Suprapubic skin (tissue), 4 donors: ENCODE data around the gene SLFN12L. TPM values are rescaled to one million over a fixed set of nuclear protein-coding genes. Genes with fewer than 3 reads are reported as not detected.
"Not testable (repeated sequence)": the region's sequence is repeated elsewhere in the genome, so short reads cannot be mapped to it uniquely, and the experiment has no call there.

ENCODE experiments used
- DNase-seq, 2 donors: peaks; one replicate each; pipeline ENCODE4 v3.0.0-alpha.2; 2019; ENCODE audit warnings: low spot score in 2 of 2
- H3K27ac ChIP-seq: fragments of 200-600 bp; sonication (generic); one replicate; pipeline ENCODE4 v1.5.1; 2019
- H3K27me3 ChIP-seq: fragments of 200-600 bp; sonication (generic); one replicate; pipeline ENCODE4 v1.5.1; 2019
- H3K36me3 ChIP-seq: fragments of 200-600 bp; sonication (generic); one replicate; pipeline ENCODE4 v1.5.1; 2019
- H3K4me1 ChIP-seq: fragments of 200-600 bp; sonication (generic); one replicate; pipeline ENCODE4 v1.5.1; 2019
- H3K4me3 ChIP-seq: fragments of 200-600 bp; sonication (generic); one replicate; pipeline ENCODE4 v1.5.1; 2019; ENCODE audit warnings: mild to moderate bottlenecking
- H3K9me3 ChIP-seq: fragments of 200-600 bp; sonication (generic); one replicate; pipeline ENCODE4 v1.5.1; 2019
- EP300 ChIP-seq: sonication (generic); formaldehyde crosslinking; IDR thresholded peaks from one replicate; pipeline ENCODE4 v1.6.1; 2017; ENCODE audit warnings: antibody characterized with exemption
- POLR2A ChIP-seq, 2 donors: fragments of 450-650 bp; IDR thresholded peaks; one replicate each; pipeline ENCODE4 v1.6.1; 2017; ENCODE audit warnings: antibody characterized with exemption in 2 of 2, mild to moderate bottlenecking in 2 of 2, moderate library complexity in 2 of 2
- POLR2AphosphoS5 ChIP-seq, 3 donors: sonication (generic); formaldehyde crosslinking; IDR thresholded peaks; one replicate each; pipeline ENCODE4 v1.6.1; 2017; ENCODE audit warnings: antibody characterized with exemption in 3 of 3
- WGBS: methylation state at CpG from one replicate; pipeline ENCODE4 v1.1.5; 2018; 5-methylcytosine and 5-hydroxymethylcytosine counted together
- total RNA-seq, 4 donors: library from RNA; depleted of rRNA; stranded (reverse); fragments of >200 nt; gene quantifications; one replicate each; pipeline ENCODE4 v1.1.0, GENCODE V29; 2016
- TF ChIP-seq, protein P1 (sequence below), 2 donors: fragments of 200-600 bp in 1 of 2; fragments of 450-650 bp in 1 of 2; sonication (generic) in 1 of 2; IDR thresholded peaks; one replicate each; pipeline ENCODE4 v1.5.1; 2016 to 2019; ENCODE audit warnings: antibody characterized with exemption in 2 of 2, mild to moderate bottlenecking in 1 of 2, moderate library complexity in 1 of 2

SLFN12L gene
- total RNA-seq, 4 donors from 2014 or later = 0.39 to 1.6 (median 0.99) TPM

DNA sequence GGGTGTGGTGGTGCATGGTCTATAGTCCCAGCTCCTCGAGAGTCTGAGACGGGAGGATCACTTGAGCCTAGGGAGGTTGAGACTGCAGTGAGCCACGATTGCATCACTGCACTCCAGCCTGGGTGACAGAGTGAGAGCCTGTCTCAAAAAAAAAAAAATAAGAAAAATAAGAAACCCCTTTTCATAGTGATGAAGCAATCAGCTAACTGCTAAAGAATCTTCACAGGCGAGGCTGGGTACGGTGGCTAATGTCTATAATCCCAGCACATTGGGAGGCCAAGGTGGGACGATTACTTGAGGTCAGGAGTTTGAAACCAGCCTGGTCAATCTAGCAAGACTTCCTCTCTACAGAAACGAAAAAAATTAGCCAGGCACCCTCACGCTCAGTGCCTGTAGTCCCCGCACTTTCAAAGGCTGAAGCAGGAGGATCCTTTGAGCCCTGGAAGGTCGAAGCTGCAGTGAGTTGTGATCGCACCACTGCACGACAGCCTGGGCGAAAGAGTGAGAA lies 760 bp downstream of the SLFN12L start:
- Histone ChIP-seq H3K4me3 (peak overlapping the region; percentile 16), H3K4me1 (peaks cover 14% of the 10 kb centered on the region), H3K27ac (peak overlapping the region; percentile 35), H3K27me3 (no peaks in the 10 kb centered on the region), H3K9me3 (no peaks in the 10 kb centered on the region), H3K36me3 (no peaks in the 10 kb centered on the region)
- TF ChIP-seq, protein P1, sequence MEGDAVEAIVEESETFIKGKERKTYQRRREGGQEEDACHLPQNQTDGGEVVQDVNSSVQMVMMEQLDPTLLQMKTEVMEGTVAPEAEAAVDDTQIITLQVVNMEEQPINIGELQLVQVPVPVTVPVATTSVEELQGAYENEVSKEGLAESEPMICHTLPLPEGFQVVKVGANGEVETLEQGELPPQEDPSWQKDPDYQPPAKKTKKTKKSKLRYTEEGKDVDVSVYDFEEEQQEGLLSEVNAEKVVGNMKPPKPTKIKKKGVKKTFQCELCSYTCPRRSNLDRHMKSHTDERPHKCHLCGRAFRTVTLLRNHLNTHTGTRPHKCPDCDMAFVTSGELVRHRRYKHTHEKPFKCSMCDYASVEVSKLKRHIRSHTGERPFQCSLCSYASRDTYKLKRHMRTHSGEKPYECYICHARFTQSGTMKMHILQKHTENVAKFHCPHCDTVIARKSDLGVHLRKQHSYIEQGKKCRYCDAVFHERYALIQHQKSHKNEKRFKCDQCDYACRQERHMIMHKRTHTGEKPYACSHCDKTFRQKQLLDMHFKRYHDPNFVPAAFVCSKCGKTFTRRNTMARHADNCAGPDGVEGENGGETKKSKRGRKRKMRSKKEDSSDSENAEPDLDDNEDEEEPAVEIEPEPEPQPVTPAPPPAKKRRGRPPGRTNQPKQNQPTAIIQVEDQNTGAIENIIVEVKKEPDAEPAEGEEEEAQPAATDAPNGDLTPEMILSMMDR (IDR thresholded peaks at IDR 0.05) = no peak
- no peak for TF ChIP-seq POLR2A (IDR thresholded peaks at IDR 0.05)
- TF ChIP-seq POLR2AphosphoS5 (IDR thresholded peaks at IDR 0.05) = no peak
- TF ChIP-seq EP300 = no peak
- DNase-seq = no peak
- WGBS = 77% methylated on average over 13 of the region's 13 CpGs

DNA sequence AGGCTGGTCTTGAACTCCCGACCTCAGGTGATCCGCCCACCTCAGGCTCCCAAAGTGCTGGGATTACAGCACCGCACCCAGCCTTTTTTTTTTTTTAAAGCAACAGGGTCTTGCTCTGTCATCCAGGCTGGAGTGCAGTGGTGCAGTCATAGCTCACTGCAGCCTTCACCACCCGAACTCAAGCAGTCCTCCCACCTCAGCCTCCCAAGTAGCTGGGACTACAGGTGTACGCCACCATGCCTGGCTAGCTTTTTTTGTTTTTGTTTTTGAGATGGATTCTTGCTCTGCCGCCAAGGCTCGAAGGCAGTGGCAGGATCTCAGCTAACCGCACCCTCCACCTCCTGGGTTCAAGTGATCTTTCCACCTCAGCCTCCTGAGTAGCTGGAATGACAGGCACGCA lies 2.1 kb downstream of the SLFN12L start:
- peaks cover 14% of the 10 kb centered on the region for H3K4me1 ChIP-seq
- H3K27me3 ChIP-seq, H3K4me3 ChIP-seq, DNase-seq, H3K9me3 ChIP-seq, H3K27ac ChIP-seq, H3K36me3 ChIP-seq: not testable (repeated sequence)
- WGBS = 86% methylated on average over 9 of the region's 9 CpGs

DNA sequence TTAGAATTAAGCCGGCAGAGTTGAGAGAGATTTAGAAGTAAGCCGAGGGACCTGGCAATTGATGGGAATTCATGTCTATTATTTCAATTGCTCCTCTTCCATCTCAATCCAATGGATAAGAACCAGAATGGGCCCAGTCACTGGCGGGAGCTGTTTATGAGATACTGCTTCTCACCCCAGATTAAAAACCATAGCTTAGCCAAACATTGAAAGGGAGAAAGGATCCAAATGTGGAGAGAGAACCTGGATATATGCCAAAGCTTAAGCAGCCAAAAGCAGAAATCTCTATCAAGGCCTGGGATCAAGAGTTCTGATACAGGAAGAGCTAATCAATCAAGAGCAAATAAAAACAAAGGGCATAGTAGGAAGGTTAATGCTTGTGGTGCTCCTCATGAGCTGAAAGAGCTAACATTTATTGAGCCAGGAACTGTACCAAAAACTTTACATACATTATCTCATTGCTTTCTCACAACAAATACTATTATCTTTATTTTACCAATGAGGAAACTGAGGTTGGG lies 2.8 kb downstream of the SLFN12L start:
- DNase-seq = no peak
- Histone ChIP-seq H3K9me3 (no peaks in the 10 kb centered on the region), H3K4me3 (no peak overlapping the region), H3K4me1 (peaks cover 10% of the 10 kb centered on the region), H3K27me3 (no peaks in the 10 kb centered on the region), H3K27ac (no peak overlapping the region), H3K36me3 (no peaks in the 10 kb centered on the region)
- TF ChIP-seq POLR2AphosphoS5 (IDR thresholded peaks at IDR 0.05) = no peak
- TF ChIP-seq EP300 = no peak
- TF ChIP-seq POLR2A (IDR thresholded peaks at IDR 0.05) = no peak
- TF ChIP-seq, protein P1 (IDR thresholded peaks at IDR 0.05) = no peak
- WGBS = 76% methylated on average over 3 of the region's 3 CpGs

DNA sequence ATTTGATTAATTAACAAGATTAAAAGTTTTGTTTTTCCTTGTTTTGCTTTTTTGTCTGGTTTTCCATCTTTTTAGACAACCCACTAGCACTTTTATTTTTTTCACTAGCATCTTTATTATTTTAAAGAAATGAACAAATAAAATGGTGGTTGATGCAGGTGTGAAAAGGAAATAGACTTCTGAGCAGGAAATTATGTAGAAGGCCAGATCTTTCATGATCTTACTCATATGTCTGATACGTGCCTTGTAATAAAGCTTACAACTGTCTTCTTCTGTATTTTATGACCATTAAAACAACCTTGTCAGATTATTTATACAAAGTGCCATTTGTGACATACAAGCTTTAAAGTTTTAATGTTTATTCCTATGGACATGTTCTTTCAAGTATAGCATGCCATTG lies 6.3 kb downstream of the SLFN12L start:
- no peak overlapping the region for H3K27ac ChIP-seq
- no peak for TF ChIP-seq POLR2AphosphoS5 (IDR thresholded peaks at IDR 0.05)
- no peak for TF ChIP-seq EP300
- TF ChIP-seq, protein P1 (IDR thresholded peaks at IDR 0.05) = no peak
- TF ChIP-seq POLR2A (IDR thresholded peaks at IDR 0.05) = no peak
- WGBS = 32% methylated on average over 1 of the region's 1 CpG
- no peaks in the 10 kb centered on the region for H3K27me3 ChIP-seq
- H3K4me1 ChIP-seq = no peaks in the 10 kb centered on the region
- no peaks in the 10 kb centered on the region for H3K9me3 ChIP-seq
- DNase-seq = no peak
- H3K4me3 ChIP-seq = no peak overlapping the region
- no peaks in the 10 kb centered on the region for H3K36me3 ChIP-seq

DNA sequence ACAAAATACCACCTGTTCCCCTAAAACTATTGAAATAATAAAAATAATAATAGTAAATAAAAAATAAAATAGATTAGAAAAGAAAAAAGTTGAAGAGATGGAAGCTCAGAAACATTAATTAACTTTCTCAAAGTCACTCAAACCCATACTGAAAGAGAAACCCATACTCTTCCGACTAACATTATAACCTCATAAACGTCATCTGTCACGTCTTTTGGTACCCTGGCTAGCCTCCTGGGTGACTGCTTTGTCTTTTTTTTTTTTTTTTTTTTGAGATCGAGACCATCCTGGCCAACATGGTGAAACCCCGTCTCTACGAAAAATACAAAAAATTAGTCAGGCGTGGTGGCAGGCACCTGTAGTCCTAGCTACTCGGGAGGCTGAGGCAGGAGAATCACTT lies 7.6 kb downstream of the SLFN12L start:
- Histone ChIP-seq H3K27ac (no peak overlapping the region), H3K4me1 (no peaks in the 10 kb centered on the region), H3K9me3 (no peaks in the 10 kb centered on the region), H3K27me3 (no peaks in the 10 kb centered on the region), H3K4me3 (no peak overlapping the region), H3K36me3 (no peaks in the 10 kb centered on the region)
- WGBS = 88% methylated on average over 8 of the region's 8 CpGs
- DNase-seq = no peak
- TF ChIP-seq EP300 (no peak), POLR2A (IDR thresholded peaks at IDR 0.05) (no peak), POLR2AphosphoS5 (IDR thresholded peaks at IDR 0.05) (no peak)
- TF ChIP-seq, protein P1 (IDR thresholded peaks at IDR 0.05) = no peak

DNA sequence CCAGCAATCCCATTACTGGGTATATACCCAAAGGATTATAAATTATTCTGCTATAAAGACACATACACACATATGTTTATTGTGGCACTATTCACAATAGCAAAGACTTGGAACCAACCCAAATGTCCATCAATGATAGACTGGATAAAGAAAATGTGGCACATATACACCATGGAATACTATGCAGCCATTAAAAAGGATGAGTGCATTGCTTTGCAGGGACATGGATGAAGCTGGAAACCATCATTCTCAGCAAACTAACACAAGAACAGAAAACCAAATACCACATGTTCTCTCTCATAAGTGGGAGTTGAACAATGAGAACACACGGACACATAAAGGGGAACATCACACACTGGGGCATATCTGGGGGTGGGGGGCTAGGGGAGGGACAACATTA lies 8.2 kb downstream of the SLFN12L start:
- H3K36me3 ChIP-seq, DNase-seq, H3K27me3 ChIP-seq, H3K4me1 ChIP-seq, H3K4me3 ChIP-seq, H3K27ac ChIP-seq, H3K9me3 ChIP-seq: not testable (repeated sequence)
- 95% methylated on average over 1 of the region's 1 CpG for WGBS
